Vagina (tissue), 2 donors: Measurements from ENCODE around the gene RALGDS. TPM values are rescaled to one million over a fixed set of nuclear protein-coding genes. Genes with fewer than 3 reads are reported as not detected.

Experiments used
- DNase-seq, 2 donors: peaks; one replicate each; pipeline ENCODE4 v3.0.0-alpha.2; 2017; ENCODE audit errors: extremely low spot score in 2 of 2
- H3K27ac ChIP-seq: fragments of 200-600 bp; sonication (generic); one replicate; pipeline ENCODE4 v1.5.1; 2019
- H3K27me3 ChIP-seq: fragments of 200-600 bp; sonication (generic); one replicate; pipeline ENCODE4 v1.5.1; 2019
- H3K36me3 ChIP-seq, 2 donors: fragments of 200-600 bp; sonication (generic); one replicate each; pipeline ENCODE4 v1.5.1; 2017 to 2019
- H3K4me1 ChIP-seq: fragments of 200-600 bp; sonication (generic); one replicate; pipeline ENCODE4 v1.5.1; 2019
- H3K4me3 ChIP-seq, 2 donors: fragments of 200-600 bp; sonication (generic); 1 replicate in 1 of 2; 2 replicates in 1 of 2; pipeline ENCODE4 v1.5.1; 2016 to 2019
- H3K9me3 ChIP-seq: fragments of 200-600 bp; sonication (generic); one replicate; pipeline ENCODE4 v1.5.1; 2019
- CTCF ChIP-seq, 3 experiments: fragments of 450-650 bp in 2 of 3; fragments of 200-600 bp in 1 of 3; sonication (generic) in 1 of 3; IDR thresholded peaks; one replicate each; pipeline ENCODE4 v1.5.1; 2017 to 2019; ENCODE audit warnings: antibody characterized with exemption in 3 of 3, mild to moderate bottlenecking in 2 of 3, moderate library complexity in 2 of 3
- POLR2A ChIP-seq, 2 donors: fragments of 450-650 bp; IDR thresholded peaks; one replicate each; pipeline ENCODE4 v1.6.1; 2017; ENCODE audit warnings: antibody characterized with exemption in 2 of 2, mild to moderate bottlenecking in 2 of 2, moderate library complexity in 2 of 2
- POLR2AphosphoS5 ChIP-seq, 2 donors: sonication (generic); formaldehyde crosslinking; IDR thresholded peaks; one replicate each; pipeline ENCODE4 v1.9.0; 2017; ENCODE audit warnings: antibody characterized with exemption in 2 of 2, mild to moderate bottlenecking in 2 of 2, low read depth in 1 of 2; ENCODE audit not compliant: insufficient read depth in 1 of 2
- intact Hi-C: fragments of 100-400 bp; cut with DNase I; formaldehyde crosslinking; loops from one replicate; pipeline ENCODE4 v1.15.1; 2023
- total RNA-seq: library from RNA; depleted of rRNA; stranded (reverse); fragments of >200 nt; gene quantifications from one replicate; pipeline ENCODE4 v1.2.3, GENCODE V29; 2016

RALGDS gene
- total RNA-seq, 1 donor from 2014 or later, result 85.0 TPM

- Histone ChIP-seq H3K27ac (no peak overlapping the region), H3K4me1 (peaks cover 6% of the 10 kb centered on the region), H3K36me3 (no peaks in the 10 kb centered on the region), H3K27me3 (no peaks in the 10 kb centered on the region), H3K9me3 (no peaks in the 10 kb centered on the region), H3K4me3 (no peak overlapping the region)
- no peak for DNase-seq
- intact Hi-C loops, result no loop called here
- no peak for TF ChIP-seq CTCF (IDR thresholded peaks at IDR 0.05)
- no peak for TF ChIP-seq POLR2AphosphoS5 (IDR thresholded peaks at IDR 0.05; ENCODE audit: insufficient read depth in 1 of 2, low read depth in 1 of 2)
- no peak for TF ChIP-seq POLR2A (IDR thresholded peaks at IDR 0.05)
Observed at GRCh38 chr9:133067813-133068212, 53.2 kb downstream of the RALGDS start.

- Histone ChIP-seq H3K36me3 (no peaks in the 10 kb centered on the region), H3K27me3 (no peaks in the 10 kb centered on the region), H3K9me3 (no peaks in the 10 kb centered on the region), H3K4me1 (peaks cover 6% of the 10 kb centered on the region), H3K4me3 (no peak overlapping the region), H3K27ac (no peak overlapping the region)
- TF ChIP-seq POLR2AphosphoS5 (IDR thresholded peaks at IDR 0.05; ENCODE audit: insufficient read depth in 1 of 2, low read depth in 1 of 2) (no peak), POLR2A (IDR thresholded peaks at IDR 0.05) (no peak), CTCF (IDR thresholded peaks at IDR 0.05) (no peak)
- intact Hi-C loops, result no loop called here
- DNase-seq, result no peak
Observed at GRCh38 chr9:133067006-133067405, 54.0 kb downstream of the RALGDS start.

GRCh38 chr9:133066181-133066983 is 54.7 kb downstream of the RALGDS start:
- Histone ChIP-seq H3K27ac (no peak overlapping the region), H3K27me3 (no peaks in the 10 kb centered on the region), H3K4me1 (peaks cover 8% of the 10 kb centered on the region), H3K36me3 (no peaks in the 10 kb centered on the region), H3K9me3 (no peaks in the 10 kb centered on the region), H3K4me3 (no peak overlapping the region)
- no peak for DNase-seq
- TF ChIP-seq POLR2AphosphoS5 (IDR thresholded peaks at IDR 0.05; ENCODE audit: insufficient read depth in 1 of 2, low read depth in 1 of 2) (no peak), POLR2A (IDR thresholded peaks at IDR 0.05) (no peak), CTCF (IDR thresholded peaks at IDR 0.05) (no peak)
- intact Hi-C loops, result no loop called here

- peaks cover 19% of the 10 kb centered on the region for H3K4me1 ChIP-seq
- DNase-seq, result no peak
- TF ChIP-seq POLR2AphosphoS5 (IDR thresholded peaks at IDR 0.05; ENCODE audit: insufficient read depth in 1 of 2, low read depth in 1 of 2) (no peak), CTCF (IDR thresholded peaks at IDR 0.05) (no peak), POLR2A (IDR thresholded peaks at IDR 0.05) (no peak)
Observed at GRCh38 chr9:133065070-133065388, 56.0 kb downstream of the RALGDS start.

More at GRCh38 chr9:133065070-133065388, 56.0 kb downstream of the RALGDS start:
- H3K9me3 ChIP-seq, result no peaks in the 10 kb centered on the region
- H3K4me3 ChIP-seq, result no peak overlapping the region
- H3K27ac ChIP-seq, result no peak overlapping the region
- intact Hi-C loops, result no loop called here
- H3K27me3 ChIP-seq, result no peaks in the 10 kb centered on the region
- H3K36me3 ChIP-seq, result no peaks in the 10 kb centered on the region
